NCI-H345 treated with DMSO at 0.1 percent for 48 hours (cell line): Measurements from ENCODE around the gene CDC14B.
A peak's percentile ranks its signal among the peaks of the same experiment; 100 is the strongest.
"Not testable (repeated sequence)": the region's sequence is repeated elsewhere in the genome, so short reads cannot be mapped to it uniquely, and the experiment has no call there.

Experiments
- DNase-seq: peaks from one replicate; lab custom pipeline; 2025; ENCODE audit not compliant: unreplicated experiment; lab: John Stamatoyannopoulos, UW

CDC14B gene

DNA sequence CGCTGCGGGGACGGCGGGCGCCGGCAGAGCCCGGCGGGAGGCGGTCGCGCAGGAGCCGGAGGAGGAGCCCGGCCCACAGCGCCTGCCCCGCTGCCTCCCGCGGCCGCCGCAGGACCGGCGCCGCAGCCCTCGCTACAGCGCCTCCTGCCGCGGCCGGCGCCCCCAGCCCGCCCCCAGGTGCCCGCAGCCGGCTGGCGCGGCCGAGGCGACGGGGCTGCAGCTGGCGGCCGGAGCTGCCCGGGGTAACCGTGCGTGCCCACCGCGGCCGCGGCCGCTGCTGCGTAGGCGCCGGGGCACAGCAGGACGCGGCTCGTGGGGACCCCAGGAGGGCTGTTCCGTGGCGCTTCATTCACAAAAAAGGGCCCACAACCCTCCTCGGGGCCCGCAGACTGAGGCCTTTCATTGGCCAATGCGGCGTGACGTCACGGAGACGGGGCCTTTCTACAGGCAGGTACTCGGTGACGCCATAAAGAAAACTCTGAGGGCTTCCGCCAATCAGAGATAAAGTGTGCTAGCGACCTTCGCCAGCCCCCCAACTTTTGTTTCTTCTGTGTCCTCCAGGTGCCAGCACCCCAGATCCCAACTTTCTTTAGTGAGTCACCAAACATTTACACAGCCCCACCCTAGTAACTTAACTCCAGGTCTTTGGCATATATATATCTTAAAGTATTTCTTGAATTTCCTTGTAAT lies at the start of gene CDC14B:
Gene CDC14B (minus strand): TSS at position 353 of the 690 bp plus-strand sequence. CDS start 465 bp downstream, outside the sequence.
- DNase-seq: peak; percentile 86

DNA sequence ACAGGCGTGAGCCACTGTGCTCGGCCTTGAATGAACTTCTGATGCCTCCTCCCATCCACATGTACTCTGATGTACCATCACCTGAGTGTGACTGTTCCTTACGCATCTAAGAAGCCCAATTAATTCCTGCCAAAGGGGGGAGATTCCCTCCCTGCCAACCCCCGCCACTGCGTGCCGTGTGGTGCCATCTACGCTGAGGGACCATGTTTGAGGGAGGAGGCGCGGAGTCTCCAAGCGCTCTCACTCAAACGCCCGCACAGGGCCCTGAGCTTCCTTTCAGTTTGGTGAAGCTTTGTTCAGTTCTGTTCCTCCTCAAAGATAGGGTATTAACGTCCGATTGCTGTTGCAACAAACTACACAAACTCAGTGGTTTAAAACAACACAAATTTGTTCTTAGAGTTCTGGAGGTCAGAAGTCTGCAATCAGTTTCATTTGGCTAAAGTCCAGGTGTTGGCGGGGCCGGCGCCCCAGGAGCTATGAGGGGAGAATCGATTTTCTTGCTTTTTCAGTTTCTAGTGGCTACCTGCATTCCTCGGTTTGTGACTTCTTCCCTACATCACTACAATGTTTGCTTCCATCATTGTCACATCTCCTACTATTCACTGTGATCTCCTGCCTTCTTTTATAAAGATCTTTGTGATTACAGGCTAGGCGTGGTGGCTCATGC lies 49.4 kb upstream of the CDC14B start:
- no peak for DNase-seq

DNA sequence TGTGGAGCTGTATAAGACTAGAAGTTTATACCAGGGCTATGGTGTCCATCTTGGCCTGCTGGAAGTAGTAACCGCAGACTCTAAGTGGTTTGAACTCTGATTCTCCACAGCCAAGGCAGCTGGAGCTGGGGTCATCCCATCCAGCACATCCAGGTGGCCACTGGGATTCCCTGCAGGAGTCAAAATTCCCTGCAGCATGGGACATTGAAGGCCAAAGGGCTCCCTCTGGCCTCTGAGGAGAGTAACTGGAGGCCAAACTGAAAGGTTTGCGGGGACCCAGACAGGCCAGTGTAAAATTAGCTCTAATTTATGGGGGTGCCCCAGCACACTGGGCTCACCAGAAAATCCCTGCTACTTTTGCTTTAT lies 47.7 kb upstream of the CDC14B start:
- no peak for DNase-seq

DNA sequence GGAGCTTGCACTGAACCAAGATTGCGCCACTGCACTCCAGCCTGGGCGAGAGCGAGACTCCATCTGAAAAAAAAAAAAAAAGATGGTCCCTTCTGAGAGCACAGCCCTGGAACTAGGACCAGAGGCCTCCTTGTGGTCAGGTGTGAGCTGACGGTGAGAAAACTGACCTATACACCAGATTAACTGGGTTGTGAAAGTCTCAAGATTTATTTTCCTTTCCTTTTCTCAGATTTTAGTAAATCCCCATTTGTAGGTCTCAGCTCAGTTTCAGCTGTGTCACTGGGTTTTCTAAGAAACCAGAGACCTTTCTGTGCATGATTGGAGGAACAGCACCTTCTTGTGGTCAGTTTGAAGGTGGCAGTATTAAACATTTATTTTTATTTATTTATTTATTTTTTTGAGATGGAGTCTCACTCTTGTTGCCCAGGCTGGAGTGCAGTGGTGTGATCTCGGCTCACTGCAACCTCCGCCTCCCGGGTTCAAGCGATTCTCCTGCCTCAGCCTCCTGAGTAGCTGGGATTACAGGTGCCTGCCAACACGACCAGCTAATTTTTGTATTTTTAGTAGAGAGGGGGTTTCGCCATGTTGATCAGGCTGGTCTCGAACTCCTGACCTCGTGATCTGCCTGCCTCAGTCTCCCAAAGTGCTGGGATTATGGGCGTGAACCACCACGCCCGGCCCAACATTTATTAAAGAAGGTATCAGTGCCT lies 47.2 kb upstream of the CDC14B start:
- DNase-seq: not testable (repeated sequence)

GRCh38 chr9:96665789-96666188 lies 46.1 kb upstream of the CDC14B start:
- DNase-seq: no peak

DNA sequence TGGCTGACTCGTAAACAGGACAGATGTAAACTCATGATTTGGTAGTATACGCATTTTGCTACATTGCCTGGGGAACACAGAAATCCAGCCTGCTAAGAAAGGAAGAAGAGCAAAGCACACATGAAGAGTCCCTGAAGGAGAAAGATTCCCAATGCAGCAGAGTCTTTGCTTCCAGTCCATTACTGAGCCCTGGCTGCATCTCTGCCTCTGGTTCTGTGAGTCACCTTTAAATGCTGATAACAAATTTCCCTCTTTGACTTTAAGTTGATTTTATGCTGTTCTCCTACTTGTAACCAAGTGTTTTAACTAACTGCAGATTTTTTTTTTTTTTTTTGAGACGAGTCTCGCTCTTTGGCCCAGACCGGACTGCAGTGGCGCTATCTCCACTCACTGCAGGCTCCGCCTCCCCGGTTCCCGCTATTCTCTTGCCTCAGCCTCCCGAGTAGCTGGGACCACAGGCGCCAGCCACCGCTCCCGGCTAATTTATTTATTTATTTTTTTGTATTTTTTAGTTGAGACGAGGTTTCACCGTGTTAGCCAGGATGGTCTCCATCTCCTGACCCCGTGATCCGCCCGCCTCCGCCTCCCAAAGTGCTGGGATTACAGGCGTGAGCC lies 44.0 kb upstream of the CDC14B start:
- no peak for DNase-seq

DNA sequence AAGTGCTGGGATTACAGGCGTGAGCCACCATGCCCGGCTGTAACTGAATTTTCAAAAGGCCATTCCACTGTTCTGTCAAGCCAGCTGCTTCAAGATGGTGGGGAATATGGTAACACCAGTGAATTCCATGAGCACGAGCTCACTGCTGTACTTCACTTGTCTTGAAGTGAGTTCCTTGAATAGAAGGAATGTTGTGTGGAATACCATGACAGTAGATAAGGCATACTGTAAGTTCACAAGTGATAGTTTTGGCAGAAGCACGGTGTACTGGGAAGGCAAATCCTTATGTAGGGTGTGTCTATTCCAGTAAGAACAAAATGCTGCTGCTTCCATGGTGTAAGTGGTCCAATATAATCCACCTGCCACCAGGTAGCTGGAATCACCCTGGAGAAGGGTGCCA lies 42.1 kb upstream of the CDC14B start:
- no peak for DNase-seq

GRCh38 chr9:96660692-96661248 lies 41.1 kb upstream of the CDC14B start:
- DNase-seq: no peak

- DNase-seq: peak; percentile 47
These were observed 35.7 kb upstream of the CDC14B start, which contains the start of gene PRXL2C for GRCh38 chr9:96655198-96655851. Gene PRXL2C, minus strand, starts transcription at chr9:96655317. Its CDS starts 36 bp downstream, at chr9:96655281.

DNA sequence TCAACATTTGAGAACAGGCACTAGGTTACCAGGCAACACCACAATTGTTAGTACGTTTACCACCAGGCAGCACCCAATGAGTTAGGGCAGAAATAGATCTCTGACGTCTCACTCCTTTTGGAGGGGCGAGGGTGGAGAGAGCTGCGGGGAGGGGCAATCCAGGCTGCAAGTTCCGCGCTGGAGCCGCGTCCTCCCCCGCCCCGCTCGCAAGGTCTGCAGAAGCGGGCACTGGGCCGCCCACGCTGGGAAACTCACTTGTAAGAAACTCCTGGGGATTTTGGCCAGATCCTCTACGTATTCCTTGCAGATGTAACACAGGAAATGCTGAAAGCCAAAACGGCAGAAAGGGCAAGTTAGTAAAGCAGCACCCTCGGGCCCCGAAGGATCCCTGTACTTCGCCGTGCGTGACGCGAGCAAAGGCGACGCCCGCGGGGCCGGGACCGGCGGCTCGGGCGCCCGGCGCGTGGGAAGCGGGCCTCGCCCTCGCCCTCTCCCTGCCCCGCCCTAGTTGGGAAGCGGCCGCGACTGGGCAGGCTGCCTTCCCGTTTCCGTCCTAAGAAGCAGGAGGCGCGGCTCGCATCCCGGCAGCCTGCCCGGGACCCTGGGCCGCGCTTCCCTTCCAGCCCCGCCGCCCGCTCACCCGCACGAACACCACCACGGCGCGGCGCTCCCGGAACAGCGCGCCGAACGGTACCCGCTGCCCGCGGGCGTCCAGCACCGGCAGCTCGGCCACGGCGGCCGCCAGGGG lies 35.0 kb upstream of the CDC14B start:
- peak; percentile 75 for DNase-seq

GRCh38 chr9:96651626-96652025 lies 32.0 kb upstream of the CDC14B start:
- DNase-seq: peak; percentile 14

DNA sequence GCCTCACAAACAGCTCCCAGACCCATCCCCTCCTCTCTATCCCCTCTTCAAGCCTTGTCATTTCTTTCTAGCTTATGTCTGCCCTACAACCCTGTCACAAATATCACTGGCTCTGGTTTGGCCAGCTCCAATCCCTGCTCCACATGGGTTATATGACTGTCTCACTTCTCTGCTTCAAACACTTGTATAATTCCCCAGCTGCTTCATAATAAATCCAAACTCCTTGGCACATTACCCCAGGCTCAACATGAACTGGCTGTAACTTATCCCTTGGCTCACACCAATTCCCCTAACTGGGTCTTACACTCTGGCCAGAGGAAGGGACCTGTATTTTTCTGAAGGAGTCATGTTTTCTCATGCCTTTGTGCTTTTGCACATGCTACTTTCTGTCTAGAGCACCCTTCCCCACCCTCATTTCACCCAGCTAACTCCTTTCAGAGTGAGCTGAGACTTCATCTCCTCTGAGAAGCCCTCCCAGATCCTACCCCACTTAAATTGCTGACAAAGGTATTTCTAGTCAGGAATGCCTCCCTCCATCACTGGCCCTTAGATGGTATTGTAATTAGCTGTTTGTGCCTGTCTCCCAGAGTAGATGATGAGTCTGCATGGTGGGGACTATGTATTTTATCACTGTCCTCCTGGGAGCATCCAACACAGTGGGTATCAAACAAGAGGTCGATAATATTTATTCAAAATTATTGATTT lies 30.1 kb upstream of the CDC14B start:
- DNase-seq: no peak

DNA sequence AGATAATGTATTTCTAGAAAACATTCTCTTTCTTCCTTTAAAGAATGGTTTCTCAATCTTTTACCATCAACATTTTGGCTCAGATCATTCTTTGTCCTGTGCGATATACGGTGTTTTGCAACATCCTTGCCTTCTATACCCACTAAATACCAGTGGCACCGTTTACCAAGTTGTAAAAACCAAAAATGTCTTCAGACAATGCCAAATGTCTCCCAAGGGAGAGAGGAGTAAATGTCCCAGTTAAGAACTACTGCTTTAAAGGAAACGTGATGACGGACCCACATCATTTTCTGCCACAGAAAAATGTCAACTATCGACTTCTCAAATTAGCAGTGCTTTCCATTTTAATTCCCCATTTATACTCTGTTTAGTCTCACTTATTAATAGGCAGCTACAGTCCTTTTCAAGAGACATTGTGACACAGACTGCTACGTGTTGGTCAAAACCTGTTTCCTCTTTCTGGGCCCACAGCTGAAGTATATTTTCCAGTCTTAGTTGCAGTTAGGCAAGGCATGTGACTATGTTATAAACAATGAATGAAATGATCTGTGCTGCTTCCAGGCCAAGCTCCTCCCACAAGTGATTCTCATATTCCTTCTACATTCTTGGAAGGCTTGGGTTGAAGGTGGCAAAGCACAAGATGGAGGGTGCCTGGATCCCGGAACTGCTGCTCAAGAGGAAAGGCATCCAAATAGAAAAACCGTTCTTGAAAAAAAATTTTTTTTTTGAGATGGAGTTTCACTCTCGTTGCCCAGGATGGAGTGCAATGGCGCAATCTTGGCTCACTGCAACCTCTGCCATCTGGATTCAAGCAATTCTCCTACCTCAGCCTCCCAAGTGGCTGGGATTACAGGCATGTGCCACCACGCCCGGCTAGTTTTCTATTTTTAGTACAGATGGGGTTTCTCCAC lies 26.7 kb upstream of the CDC14B start:
- DNase-seq: no peak

- peak; percentile 48 for DNase-seq
These were observed 24.5 kb upstream of the CDC14B start for GRCh38 chr9:96644137-96644536.

DNA sequence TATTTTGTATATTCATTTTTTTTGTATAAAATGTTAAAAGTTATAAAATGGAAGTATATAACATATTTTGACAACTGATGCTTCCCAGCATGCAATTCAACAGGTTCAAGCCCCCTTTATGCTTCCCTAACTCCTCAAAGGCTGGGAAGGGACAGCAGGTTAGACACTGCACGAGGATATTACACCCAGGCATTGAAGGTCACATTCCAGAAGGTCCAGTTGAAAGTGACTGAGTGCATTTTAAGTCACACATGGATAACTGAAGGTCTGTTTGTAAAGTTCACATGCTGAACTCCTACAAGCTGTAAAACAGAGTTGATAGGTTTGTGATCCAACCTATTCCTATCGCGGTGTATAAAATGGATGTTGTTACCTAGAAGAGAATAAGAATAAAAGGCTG lies 21.9 kb upstream of the CDC14B start:
- DNase-seq: no peak

- no peak for DNase-seq
These were observed 19.1 kb upstream of the CDC14B start for GRCh38 chr9:96638606-96639364.

GRCh38 chr9:96636368-96636767 lies 16.7 kb upstream of the CDC14B start:
- no peak for DNase-seq

GRCh38 chr9:96633579-96633978 lies 13.9 kb upstream of the CDC14B start:
- not testable (repeated sequence) for DNase-seq
